OCI-LY1 (cell line): Measurements from ENCODE around the gene PHACTR2.

Experiments
- H2AFZ ChIP-seq: fragments of 200-600 bp; sonication (generic), shearing (Covaris generic); 2 replicates; pipeline ENCODE4 v1.6.0; 2014; ENCODE audit warnings: antibody characterized with exemption, mild to moderate bottlenecking, low read length
- H3F3A ChIP-seq: fragments of 200-600 bp; sonication (generic), shearing (Covaris generic); 2 replicates; pipeline ENCODE4 v1.6.0; 2014; ENCODE audit warnings: mild to moderate bottlenecking, antibody characterized with exemption, low read length, moderate library complexity; ENCODE audit not compliant: insufficient read depth
- H3K27ac ChIP-seq: fragments of 200-600 bp; sonication (generic); 2 replicates; pipeline ENCODE4 v1.5.1; 2014; ENCODE audit warnings: low read length, mixed run types, mild to moderate bottlenecking, low read depth; ENCODE audit not compliant: poor library complexity, severe bottlenecking
- H3K27me3 ChIP-seq: fragments of 200-600 bp; sonication (generic); 2 replicates; pipeline ENCODE4 v1.6.0; 2014; ENCODE audit warnings: antibody characterized with exemption, mild to moderate bottlenecking, low read length, moderate library complexity; ENCODE audit not compliant: insufficient read depth
- H3K36me3 ChIP-seq: fragments of 200-600 bp; sonication (generic); 2 replicates; pipeline ENCODE4 v1.6.1; 2014; ENCODE audit warnings: mild to moderate bottlenecking, antibody characterized with exemption, low read length, moderate library complexity, mixed read lengths; ENCODE audit not compliant: insufficient read depth
- H3K4me1 ChIP-seq: fragments of 200-600 bp; sonication (generic); 2 replicates; pipeline ENCODE4 v1.5.1; 2014; ENCODE audit warnings: mild to moderate bottlenecking, low read length, moderate library complexity; ENCODE audit not compliant: insufficient read depth, severe bottlenecking
- H3K4me2 ChIP-seq: fragments of 200-600 bp; sonication (generic), shearing (Covaris generic); 2 replicates; pipeline ENCODE4 v1.6.1; 2014; ENCODE audit warnings: low read length
- H3K4me3 ChIP-seq: fragments of 200-600 bp; sonication (generic); 2 replicates; pipeline ENCODE4 v1.5.1; 2014; ENCODE audit warnings: low read length, low read depth, mild to moderate bottlenecking, mixed read lengths; ENCODE audit not compliant: poor library complexity, severe bottlenecking
- H3K79me2 ChIP-seq: fragments of 200-600 bp; shearing (Covaris generic); 2 replicates; pipeline ENCODE4 v1.6.1; 2016; ENCODE audit warnings: mixed run types, low read length, mixed read lengths; ENCODE audit not compliant: insufficient read depth
- H3K9ac ChIP-seq: fragments of 200-600 bp; sonication (generic), shearing (Covaris generic); 2 replicates; pipeline ENCODE4 v1.6.1; 2014; ENCODE audit warnings: mild to moderate bottlenecking, low read length, mixed read lengths
- H3K9me2 ChIP-seq: fragments of 200-600 bp; sonication (generic), shearing (Covaris generic); 2 replicates; pipeline ENCODE4 v1.6.1; 2014; ENCODE audit warnings: low read depth, mild to moderate bottlenecking, low read length, mixed read lengths
- H3K9me3 ChIP-seq: fragments of 200-600 bp; shearing (Covaris generic); 2 replicates; pipeline ENCODE4 v1.6.1; 2014; ENCODE audit warnings: low read length, mixed read lengths
- H4K20me1 ChIP-seq: fragments of 200-600 bp; sonication (generic), shearing (Covaris generic); 2 replicates; pipeline ENCODE4 v1.6.0; 2016; ENCODE audit warnings: mild to moderate bottlenecking, low read length; ENCODE audit not compliant: insufficient read depth
- EZH2 ChIP-seq: fragments of 200-600 bp; sonication (generic), shearing (Covaris generic); IDR thresholded peaks from 2 replicates; pipeline ENCODE4 v1.8.0; 2017; ENCODE audit warnings: borderline replicate concordance, mixed run types, mild to moderate bottlenecking, antibody characterized with exemption, low read length, moderate library complexity, mixed read lengths
- TF ChIP-seq, protein P1 (sequence below): fragments of 200-600 bp; sonication (generic), shearing (Covaris generic); IDR thresholded peaks from 2 replicates; pipeline ENCODE4 v1.5.1; 2017; ENCODE audit warnings: mild to moderate bottlenecking, antibody characterized with exemption, low read length, moderate library complexity, mixed read lengths

The PHACTR2 gene

DNA sequence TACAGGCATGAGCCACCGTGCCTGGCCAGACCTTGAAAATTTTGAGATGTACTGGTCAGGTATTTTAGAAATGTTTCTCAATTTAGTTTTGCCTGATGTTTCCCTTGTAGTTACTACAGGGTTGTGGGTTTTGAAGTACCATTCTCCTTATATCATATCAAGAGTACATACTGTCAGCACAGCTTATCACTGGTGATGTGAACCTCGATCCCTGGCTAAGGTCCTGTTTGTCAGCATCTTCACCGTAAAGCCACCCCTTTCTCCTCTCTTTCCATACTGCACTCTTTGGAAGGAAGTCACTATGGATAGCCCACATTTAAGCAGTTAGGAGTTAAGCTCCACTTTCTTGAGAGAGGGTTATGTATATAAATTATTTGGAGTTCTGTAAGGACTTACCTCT, 27.8 kb downstream of the PHACTR2 start:
- no peak for TF ChIP-seq EZH2
- TF ChIP-seq, protein P1, sequence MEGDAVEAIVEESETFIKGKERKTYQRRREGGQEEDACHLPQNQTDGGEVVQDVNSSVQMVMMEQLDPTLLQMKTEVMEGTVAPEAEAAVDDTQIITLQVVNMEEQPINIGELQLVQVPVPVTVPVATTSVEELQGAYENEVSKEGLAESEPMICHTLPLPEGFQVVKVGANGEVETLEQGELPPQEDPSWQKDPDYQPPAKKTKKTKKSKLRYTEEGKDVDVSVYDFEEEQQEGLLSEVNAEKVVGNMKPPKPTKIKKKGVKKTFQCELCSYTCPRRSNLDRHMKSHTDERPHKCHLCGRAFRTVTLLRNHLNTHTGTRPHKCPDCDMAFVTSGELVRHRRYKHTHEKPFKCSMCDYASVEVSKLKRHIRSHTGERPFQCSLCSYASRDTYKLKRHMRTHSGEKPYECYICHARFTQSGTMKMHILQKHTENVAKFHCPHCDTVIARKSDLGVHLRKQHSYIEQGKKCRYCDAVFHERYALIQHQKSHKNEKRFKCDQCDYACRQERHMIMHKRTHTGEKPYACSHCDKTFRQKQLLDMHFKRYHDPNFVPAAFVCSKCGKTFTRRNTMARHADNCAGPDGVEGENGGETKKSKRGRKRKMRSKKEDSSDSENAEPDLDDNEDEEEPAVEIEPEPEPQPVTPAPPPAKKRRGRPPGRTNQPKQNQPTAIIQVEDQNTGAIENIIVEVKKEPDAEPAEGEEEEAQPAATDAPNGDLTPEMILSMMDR = no peak
- Histone ChIP-seq H3K4me3 (no peak overlapping the region), H3K9ac (no peak overlapping the region), H3K79me2 (no peaks in the 10 kb centered on the region), H2AFZ (no peak overlapping the region), H3K27me3 (no peaks in the 10 kb centered on the region), H3F3A (no peaks in the 10 kb centered on the region), H3K9me2 (no peaks in the 10 kb centered on the region), H3K4me1 (no peaks in the 10 kb centered on the region), H3K36me3 (no peaks in the 10 kb centered on the region), H4K20me1 (no peaks in the 10 kb centered on the region), H3K9me3 (no peaks in the 10 kb centered on the region), H3K27ac (no peak overlapping the region), H3K4me2 (no peak overlapping the region)

DNA sequence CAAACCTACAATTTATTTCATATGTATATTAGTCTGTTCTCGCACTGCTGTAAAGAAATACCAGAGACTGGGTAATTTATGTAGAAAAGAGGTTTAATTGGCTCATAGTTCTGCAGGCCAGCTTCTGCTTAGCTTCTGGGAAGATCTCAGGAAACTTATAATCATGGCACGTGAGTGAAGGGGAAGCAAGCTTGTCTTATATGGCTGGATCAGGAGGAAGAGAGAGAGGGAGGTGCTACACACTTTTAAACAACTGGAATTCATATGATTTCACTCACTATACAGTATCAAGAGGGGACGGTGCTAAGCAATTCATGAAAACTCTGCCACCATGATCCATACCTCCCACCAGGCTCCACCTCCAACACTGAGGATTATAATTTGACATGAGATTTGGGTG, 29.9 kb downstream of the PHACTR2 start:
- Histone ChIP-seq H2AFZ (no peak overlapping the region), H3K36me3 (no peaks in the 10 kb centered on the region), H4K20me1 (no peaks in the 10 kb centered on the region), H3K4me3 (no peak overlapping the region), H3K27me3 (no peaks in the 10 kb centered on the region), H3K4me1 (no peaks in the 10 kb centered on the region), H3K27ac (no peak overlapping the region), H3K9ac (no peak overlapping the region), H3K4me2 (no peak overlapping the region), H3F3A (no peaks in the 10 kb centered on the region), H3K79me2 (no peaks in the 10 kb centered on the region), H3K9me2 (no peaks in the 10 kb centered on the region), H3K9me3 (no peaks in the 10 kb centered on the region)
- TF ChIP-seq, protein P1 = no peak
- no peak for TF ChIP-seq EZH2

DNA sequence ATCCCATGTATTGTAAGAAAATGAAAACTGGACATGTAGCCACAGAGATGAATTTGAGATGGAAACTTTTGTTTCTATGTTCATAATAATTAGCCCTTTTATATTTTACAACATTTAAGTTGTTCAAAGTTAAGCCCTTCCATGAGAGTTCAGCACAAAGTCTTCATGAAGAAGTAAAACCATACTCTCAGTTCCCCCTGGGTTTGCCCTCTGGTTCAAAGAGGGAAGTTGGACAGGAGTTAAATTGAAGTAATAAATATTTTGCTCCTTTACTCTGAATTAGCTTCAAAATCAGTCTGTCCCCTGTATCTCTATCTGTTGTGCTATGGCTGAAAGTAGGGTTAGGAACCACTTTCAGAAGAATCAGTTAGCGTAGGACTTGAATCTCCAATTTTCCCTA, 31.1 kb downstream of the PHACTR2 start:
- no peak overlapping the region for H3K27ac ChIP-seq
- no peaks in the 10 kb centered on the region for H3K36me3 ChIP-seq
- H3K79me2 ChIP-seq = no peaks in the 10 kb centered on the region
- no peak overlapping the region for H3K4me2 ChIP-seq
- H3K9ac ChIP-seq = no peak overlapping the region
- no peaks in the 10 kb centered on the region for H4K20me1 ChIP-seq
- no peaks in the 10 kb centered on the region for H3K9me2 ChIP-seq
- no peak overlapping the region for H2AFZ ChIP-seq
- H3K4me3 ChIP-seq = no peak overlapping the region
- TF ChIP-seq EZH2 = no peak
- TF ChIP-seq, protein P1 = no peak
- H3F3A ChIP-seq = no peaks in the 10 kb centered on the region
- no peaks in the 10 kb centered on the region for H3K4me1 ChIP-seq
- no peaks in the 10 kb centered on the region for H3K27me3 ChIP-seq
- no peaks in the 10 kb centered on the region for H3K9me3 ChIP-seq
